RWPE1 (cell line): ENCODE measurements around the gene BAHCC1.
"Not testable (repeated sequence)": the region's sequence is repeated elsewhere in the genome, so short reads cannot be mapped to it uniquely, and the experiment has no call there.

ENCODE experiments used
- CTCF ChIA-PET: fragments of 350-600 bp; sonication (Branson Sonifier 250); formaldehyde crosslinking; extraction: SDS; loops from one replicate; lab custom pipeline; 2021; lab: Yijun Ruan, JAX
- POLR2A ChIA-PET: fragments of 400-600 bp; formaldehyde crosslinking; extraction: SDS; loops from one replicate; lab custom pipeline; 2020; ENCODE audit warnings: antibody characterized with exemption; ENCODE audit not compliant: low non-redundant PET; lab: Yijun Ruan, JAX
- DNase-seq: peaks from one replicate; pipeline ENCODE4 v3.0.0; 2012; ENCODE audit warnings: low spot score
- H3K27ac ChIP-seq: fragments of 450-650 bp; 2 replicates; pipeline ENCODE4 v1.5.1; 2017
- TF ChIP-seq, protein P1 (sequence below): fragments of 450-650 bp; conservative IDR thresholded peaks from 2 replicates; pipeline ENCODE4 v1.5.1; 2017; ENCODE audit warnings: low read depth, mild to moderate bottlenecking

The BAHCC1 gene

DNA sequence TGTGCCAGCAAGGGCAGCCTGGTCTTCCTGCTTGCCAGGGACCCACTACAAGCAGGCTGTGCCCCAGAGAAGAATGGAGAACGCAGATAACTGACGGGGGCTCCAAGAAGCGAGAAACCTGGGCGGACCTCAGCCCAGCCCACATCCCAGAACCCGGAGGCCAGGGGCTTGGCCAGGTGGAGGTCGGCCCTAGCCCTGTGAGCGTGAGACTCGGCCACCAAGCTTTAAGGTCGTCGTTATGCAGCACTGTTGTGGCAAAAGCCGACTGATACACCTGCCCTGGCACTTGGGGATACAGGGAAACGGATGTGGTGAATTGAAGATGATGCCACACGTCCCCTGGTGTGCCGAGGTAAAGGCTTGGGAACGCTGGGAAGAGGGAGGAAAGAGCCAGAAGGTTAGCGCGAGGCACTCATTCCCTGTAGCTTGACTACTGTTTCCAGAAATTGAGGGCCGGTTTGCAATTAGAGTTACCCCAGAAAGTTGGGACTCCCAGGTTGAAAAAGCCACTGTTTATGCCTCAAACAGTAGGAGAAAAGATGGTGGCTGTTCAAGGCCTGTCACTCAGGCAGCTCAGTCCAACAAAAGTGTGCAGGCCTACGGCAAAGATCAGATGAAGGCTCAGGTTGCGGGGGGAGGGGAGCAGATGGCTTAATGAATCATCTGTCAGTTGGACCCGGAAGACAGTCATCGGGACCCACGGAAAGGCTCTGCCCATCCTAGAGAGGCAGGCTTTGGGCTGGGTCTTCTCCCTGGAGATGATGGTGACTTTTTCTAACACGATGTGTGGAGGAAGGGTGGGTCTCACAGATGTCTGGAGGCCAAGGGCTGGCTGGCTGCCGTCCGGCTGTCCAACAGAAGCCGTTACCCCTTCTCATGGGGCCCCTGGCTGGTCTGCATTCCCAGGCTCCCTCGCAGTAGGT is 45.6 kb upstream of the BAHCC1 start:
- peak; percentile 77 for DNase-seq
- ChIA-PET POLR2A (interaction anchor here (1.6 kb wide), 1 partner anchor 16 kb away, joined by 3 read pairs; no protein-coding TSS in a partner anchor), CTCF (interaction anchor here (0.6 kb wide), 1 partner anchor 1321 kb away, joined by 3 read pairs; no protein-coding TSS in a partner anchor)
- TF ChIP-seq, protein P1, sequence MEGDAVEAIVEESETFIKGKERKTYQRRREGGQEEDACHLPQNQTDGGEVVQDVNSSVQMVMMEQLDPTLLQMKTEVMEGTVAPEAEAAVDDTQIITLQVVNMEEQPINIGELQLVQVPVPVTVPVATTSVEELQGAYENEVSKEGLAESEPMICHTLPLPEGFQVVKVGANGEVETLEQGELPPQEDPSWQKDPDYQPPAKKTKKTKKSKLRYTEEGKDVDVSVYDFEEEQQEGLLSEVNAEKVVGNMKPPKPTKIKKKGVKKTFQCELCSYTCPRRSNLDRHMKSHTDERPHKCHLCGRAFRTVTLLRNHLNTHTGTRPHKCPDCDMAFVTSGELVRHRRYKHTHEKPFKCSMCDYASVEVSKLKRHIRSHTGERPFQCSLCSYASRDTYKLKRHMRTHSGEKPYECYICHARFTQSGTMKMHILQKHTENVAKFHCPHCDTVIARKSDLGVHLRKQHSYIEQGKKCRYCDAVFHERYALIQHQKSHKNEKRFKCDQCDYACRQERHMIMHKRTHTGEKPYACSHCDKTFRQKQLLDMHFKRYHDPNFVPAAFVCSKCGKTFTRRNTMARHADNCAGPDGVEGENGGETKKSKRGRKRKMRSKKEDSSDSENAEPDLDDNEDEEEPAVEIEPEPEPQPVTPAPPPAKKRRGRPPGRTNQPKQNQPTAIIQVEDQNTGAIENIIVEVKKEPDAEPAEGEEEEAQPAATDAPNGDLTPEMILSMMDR: no peak
- peak overlapping the region; percentile 99 for H3K27ac ChIP-seq

DNA sequence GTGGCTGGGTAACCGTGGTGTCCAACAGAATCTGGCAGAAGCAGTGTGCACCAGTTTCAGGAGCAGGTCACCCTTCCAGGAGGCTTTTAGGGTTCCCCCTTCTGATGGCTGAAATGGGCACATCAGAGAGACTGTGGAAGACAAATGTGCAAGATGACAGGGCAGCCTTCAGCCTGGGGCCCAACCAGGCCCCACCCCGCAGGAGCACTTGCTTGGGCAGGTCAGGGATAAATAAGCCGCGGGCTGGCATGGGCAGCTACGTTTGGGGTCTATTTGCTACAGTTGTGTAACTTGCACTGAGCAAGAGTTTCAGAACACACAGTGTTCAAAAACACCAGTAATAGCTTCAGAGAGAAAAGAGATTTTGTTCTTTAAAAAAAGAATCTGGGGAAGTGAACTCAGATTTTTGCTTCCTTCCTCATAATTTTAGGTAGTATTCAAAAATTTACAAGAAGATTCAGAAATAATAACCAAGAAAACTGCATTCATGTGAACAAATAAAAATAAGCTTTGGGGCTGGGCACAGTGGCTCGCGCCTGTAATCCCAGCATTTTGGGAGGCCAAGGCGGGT is 44.9 kb upstream of the BAHCC1 start:
- POLR2A ChIA-PET: interaction anchor here (1.2 to 1.6 kb wide), 2 partner anchors 15 to 44 kb away, joined by 3 read pairs; no protein-coding TSS in a partner anchor
- H3K27ac ChIP-seq: peak overlapping the region; percentile 99
- TF ChIP-seq, protein P1: no peak

DNA sequence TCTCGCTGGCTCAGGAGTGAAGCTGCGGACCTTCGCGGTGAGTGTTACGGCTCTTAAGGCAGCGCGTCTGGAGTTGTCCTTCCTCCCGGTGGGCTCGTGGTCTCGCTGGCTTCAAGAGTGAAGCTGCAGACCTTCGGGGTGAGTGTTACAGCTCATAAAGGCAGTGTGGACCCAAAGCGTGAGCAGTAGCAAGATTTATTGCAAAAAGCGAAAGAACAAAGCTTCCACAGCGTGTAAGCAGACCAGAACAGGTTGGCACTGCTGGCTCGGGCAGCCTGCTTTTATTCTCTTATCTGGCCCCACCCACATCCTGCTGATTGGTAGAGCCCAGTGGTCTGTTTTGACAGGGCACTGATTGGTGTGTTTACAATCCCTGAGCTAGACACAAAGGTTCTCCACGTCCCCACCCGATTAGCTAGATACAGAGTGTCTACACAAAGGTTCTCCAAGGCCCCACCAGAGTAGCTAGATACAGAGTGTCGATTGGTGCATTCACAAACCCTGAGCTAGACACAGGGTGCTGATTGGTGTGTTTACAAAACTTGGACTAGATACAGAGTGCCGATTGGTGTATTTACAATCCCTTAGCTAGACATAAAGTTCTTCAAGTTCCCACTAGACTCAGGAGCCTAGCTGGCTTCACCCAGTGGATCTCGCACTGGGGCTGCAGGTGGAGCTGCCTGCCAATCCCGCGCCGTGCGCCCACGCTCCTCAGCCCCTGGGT is 43.8 kb upstream of the BAHCC1 start:
- ChIA-PET CTCF (interaction anchor here (0.6 kb wide), 1 partner anchor 35 kb away, joined by 3 read pairs; no protein-coding TSS in a partner anchor), POLR2A (interaction anchor here (1.2 kb wide), 1 partner anchor 43 kb away, joined by 3 read pairs; no protein-coding TSS in a partner anchor)
- peak overlapping the region; percentile 99 for H3K27ac ChIP-seq
- DNase-seq: not testable (repeated sequence)

More for the DNA sequence above, 44.9 kb upstream of the BAHCC1 start:
- no peak for DNase-seq
- CTCF ChIA-PET: no interaction called here

DNA sequence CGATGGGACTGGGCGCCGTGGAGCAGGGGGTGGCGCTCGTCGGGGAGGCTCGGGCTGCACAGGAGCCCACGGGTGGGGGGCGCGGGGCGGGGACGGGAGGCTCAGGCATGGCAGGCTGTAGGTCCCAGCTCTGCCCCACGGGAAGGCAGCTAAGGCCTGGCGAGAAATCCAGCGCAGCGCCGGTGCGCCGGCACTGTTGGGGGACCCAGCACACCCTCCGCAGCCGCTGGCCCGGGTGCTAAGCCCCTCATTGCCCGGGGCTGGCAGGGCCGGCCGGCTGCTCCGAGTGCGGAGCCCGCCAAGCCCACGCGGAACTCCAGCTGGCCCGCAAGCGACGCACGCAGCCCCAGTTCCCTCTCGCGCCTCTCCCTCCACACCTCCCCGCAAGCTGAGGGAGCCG is 43.2 kb upstream of the BAHCC1 start:
- DNase-seq, H3K27ac ChIP-seq, POLR2A ChIA-PET, CTCF ChIA-PET: not testable (repeated sequence)

DNA sequence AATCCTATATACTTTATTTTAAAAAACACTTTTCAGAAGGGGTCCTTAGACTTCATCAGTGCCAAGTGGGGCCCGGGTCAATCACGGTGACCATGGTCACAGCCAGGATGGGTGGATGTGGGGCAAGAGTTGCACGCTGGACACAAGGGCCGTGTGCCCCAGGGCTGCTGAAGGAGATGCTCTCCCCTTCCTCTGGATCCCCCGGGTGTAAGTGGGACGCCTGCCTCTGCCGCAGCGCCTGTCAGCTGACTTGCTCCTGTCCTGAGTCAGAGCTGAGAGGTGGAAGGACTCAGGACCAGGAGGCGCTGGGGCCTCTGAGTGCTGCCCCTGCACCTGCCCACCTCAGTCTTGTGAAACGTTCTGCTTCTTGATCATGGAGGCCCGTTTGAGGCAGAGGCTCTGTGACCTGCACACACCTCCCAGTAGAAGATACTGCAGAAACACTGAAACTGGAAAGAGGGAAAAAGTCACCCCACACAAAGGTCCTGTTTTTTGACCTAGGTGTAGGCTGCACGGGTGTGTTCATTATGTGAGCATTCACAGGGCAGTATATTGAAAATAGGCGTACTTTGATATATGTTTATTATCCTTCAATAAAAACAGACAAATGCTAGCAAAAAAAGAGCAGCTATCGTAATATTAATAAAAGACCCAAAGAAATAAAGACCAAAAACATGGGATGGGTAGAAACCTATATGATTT is 40.9 kb upstream of the BAHCC1 start:
- no peak overlapping the region for H3K27ac ChIP-seq
- no peak for DNase-seq
- POLR2A ChIA-PET: no interaction called here
- TF ChIP-seq, protein P1: no peak
- CTCF ChIA-PET: interaction anchor here (0.7 to 1.0 kb wide), 2 partner anchors 11 to 18 kb away, joined by 3 read pairs; no protein-coding TSS in a partner anchor

DNA sequence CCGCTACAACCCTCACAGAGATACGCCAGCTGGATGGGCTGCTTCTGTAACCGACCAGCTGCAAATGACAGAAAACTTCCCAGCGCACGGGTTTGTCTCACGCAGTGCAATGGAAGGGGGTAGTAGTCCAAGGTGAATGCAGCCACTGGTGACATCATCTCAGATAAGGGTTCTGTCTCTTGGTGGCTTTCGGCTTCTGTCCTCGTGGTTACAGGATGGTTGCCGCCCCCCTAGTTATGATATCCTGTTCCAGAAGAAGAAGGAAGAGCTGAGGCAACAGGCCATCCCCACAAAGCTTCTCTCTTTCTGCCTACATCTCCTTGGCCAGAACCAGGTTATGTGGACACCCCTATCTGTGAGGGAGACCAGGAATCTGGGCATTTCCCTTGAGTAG is 40.3 kb upstream of the BAHCC1 start:
- ChIA-PET CTCF (interaction anchor here (0.7 to 1.0 kb wide), 2 partner anchors 10 to 17 kb away, joined by 3 read pairs; no protein-coding TSS in a partner anchor), POLR2A (no interaction called here)
- H3K27ac ChIP-seq: no peak overlapping the region
- DNase-seq: no peak
- TF ChIP-seq, protein P1: no peak
